Measurements from ENCODE around the gene TMEM140.
"Not testable (repeated sequence)": the region's sequence is repeated elsewhere in the genome, so short reads cannot be mapped to it uniquely, and the experiment has no call there.

Gene TMEM140

GRCh38 chr7:135159359-135160085 lies 11.7 kb downstream of the TMEM140 start:
- DNase-seq, result no peak

- no peak for DNase-seq
Measured at GRCh38 chr7:135160098-135160857, 12.4 kb downstream of the TMEM140 start.

- DNase-seq, result no peak
Measured at GRCh38 chr7:135160858-135161653, 13.2 kb downstream of the TMEM140 start.

- DNase-seq, result no peak
Measured at GRCh38 chr7:135161669-135162068, 13.8 kb downstream of the TMEM140 start.

GRCh38 chr7:135162382-135163001 lies 14.6 kb downstream of the TMEM140 start:
- DNase-seq, result no peak

GRCh38 chr7:135164357-135165061 lies 16.6 kb downstream of the TMEM140 start:
- no peak for DNase-seq

GRCh38 chr7:135165862-135166261 lies 18.0 kb downstream of the TMEM140 start:
- DNase-seq, result no peak

- no peak for DNase-seq
Measured at GRCh38 chr7:135166338-135166990, 18.6 kb downstream of the TMEM140 start.

GRCh38 chr7:135167365-135167917 lies 19.6 kb downstream of the TMEM140 start:
- DNase-seq, result no peak

- no peak for DNase-seq
Measured at GRCh38 chr7:135168001-135168400, 20.1 kb downstream of the TMEM140 start.

GRCh38 chr7:135168489-135169140 lies 20.7 kb downstream of the TMEM140 start:
- no peak for DNase-seq

- DNase-seq, result peak in 1 of 2 experiments; percentile 23
Measured at GRCh38 chr7:135169141-135169963, 21.5 kb downstream of the TMEM140 start.

- no peak for DNase-seq
Measured at GRCh38 chr7:135169964-135170273, 22.0 kb downstream of the TMEM140 start.

- DNase-seq, result peak; percentile 89 to 92
Measured at GRCh38 chr7:135170274-135170997, 22.6 kb downstream of the TMEM140 start, which contains the start of gene CYREN. Gene CYREN, minus strand, starts transcription at chr7:135170707. Its CDS starts 1,785 bp downstream, at chr7:135168922.

GRCh38 chr7:135170998-135171481 lies 23.2 kb downstream of the TMEM140 start:
- DNase-seq, result not testable (repeated sequence)

- DNase-seq, result not testable (repeated sequence)
Measured at GRCh38 chr7:135171581-135172291, 23.9 kb downstream of the TMEM140 start.

- DNase-seq, result not testable (repeated sequence)
Measured at GRCh38 chr7:135173916-135174315, 26.0 kb downstream of the TMEM140 start.

- no peak for DNase-seq
Measured at GRCh38 chr7:135174941-135175340, 27.1 kb downstream of the TMEM140 start.
